Stimulated activated CD4-positive, alpha-beta T cell treated with anti-CD3 and anti-CD28 coated beads, Interleukin-12 subunit alpha, Interleukin-12 subunit beta, amount 100 ng/mL, for 48 hours (primary cell): ENCODE measurements around the gene ALDH9A1.
"Not testable (repeated sequence)": the region's sequence is repeated elsewhere in the genome, so short reads cannot be mapped to it uniquely, and the experiment has no call there.

ENCODE experiments used
- DNase-seq, 3 donors: peaks; one replicate each; pipeline ENCODE4 v3.0.0-alpha.2; 2020; ENCODE audit warnings: low read depth in 2 of 3, low spot score in 1 of 3

Gene ALDH9A1

DNA sequence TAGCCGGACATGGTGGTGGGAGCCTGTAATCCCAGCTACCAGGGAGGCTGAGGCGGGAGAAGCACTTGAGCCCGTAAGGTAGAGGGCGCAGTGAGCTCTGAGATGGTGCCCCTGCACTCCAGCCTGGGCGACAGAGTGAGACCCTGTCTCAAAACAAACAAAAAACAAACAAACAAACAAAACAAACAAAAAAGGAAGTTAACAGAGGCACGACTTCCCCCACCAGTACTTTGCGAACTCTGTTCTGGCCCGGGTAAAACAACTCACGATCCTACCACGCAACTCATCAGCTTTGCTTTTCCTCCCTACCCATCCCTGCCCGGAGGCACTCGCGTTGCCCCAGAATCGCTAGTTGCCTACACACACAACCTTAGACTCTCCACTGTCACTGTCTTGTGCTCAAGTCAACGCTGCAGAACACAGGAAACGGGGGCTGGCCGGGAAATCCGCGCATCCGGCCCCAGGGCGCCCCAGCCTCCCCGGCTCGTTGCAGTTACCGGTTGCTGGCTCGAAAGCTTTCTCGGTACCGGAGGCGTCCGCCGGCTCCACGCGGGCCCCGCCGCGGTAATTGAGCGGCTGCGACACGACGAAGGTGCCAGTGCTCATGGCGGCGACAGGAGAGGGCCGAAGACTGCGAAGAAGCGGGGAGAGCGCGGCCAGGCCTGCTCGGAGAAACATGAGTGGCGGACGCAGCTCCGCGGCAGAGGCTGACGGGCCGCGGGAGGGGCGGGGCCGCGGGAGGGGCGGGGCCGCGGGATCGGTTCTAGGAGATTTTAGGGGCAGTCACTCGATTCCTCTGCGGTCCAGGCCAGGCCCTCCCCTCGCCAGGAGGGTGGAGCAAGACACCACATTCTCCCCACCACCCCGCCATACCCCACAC lies at the start of gene ALDH9A1:
ALDH9A1 (minus strand) TSS at position 682 of the 880 bp plus-strand sequence; CDS start at position 678, 4 bp downstream.
- DNase-seq, result peak; percentile 77 to 91 (median 81)

GRCh38 chr1:165747632-165748447 lies 49.5 kb upstream of the ALDH9A1 start:
- DNase-seq, result no peak

DNA sequence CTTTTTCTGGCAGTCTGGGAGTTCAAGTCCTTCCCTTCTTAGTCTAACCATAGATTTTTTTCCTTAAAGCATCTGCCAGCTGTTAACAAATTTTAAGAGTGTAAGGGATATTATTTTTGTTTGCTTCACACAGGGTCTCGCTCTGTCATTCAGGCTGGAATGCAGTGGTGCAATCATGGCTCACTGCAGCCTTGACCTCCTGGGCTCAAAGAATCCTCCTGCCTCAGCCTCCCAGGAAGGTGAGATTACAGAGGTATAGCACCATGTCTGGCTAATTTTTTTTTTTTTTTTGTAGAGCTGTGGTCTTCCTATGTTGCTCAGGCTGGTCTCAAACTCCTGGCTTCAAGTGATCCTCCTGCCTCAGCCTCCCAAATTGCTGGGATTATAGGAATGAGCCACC lies 46.6 kb upstream of the ALDH9A1 start:
- not testable (repeated sequence) for DNase-seq

GRCh38 chr1:165742194-165742593 lies 43.8 kb upstream of the ALDH9A1 start:
- DNase-seq, result no peak

DNA sequence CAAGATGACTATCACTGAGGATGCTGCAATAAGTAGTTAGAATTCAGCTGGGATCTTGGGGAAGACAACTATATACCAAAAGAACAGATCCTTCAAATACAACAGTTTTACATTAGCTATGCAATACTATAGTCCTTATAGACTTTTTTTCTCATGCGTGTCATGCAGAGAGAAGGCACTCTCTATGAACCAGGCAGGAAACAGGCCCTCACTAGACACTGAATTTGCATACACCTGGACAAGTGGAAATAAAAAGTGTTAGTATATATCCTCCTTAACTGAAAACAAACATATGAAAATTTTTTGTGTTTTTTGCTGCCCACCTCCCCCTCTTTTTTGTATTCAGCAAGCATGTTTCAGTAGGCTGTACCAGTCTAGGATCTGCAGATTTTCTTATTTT lies 40.4 kb upstream of the ALDH9A1 start:
- DNase-seq, result no peak

DNA sequence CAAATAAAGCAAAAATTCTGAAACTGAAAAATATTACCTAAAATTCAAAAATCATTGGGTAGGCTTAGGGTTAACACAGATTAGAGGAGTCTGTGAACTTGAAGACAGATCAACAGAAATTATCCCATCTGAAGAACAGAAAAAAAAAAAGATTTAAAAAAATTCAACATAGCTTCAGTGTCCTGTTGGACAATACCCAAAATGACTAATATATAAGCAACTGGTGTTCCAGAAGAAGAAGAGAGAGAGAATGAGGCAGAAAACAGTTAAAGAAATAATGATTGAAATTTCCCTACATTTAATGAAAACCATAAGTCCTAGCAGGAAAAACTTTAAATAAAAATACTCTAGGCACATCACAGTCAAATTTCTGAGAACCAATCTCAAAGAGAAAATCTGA lies 38.8 kb upstream of the ALDH9A1 start:
- no peak for DNase-seq

GRCh38 chr1:165734906-165735305 lies 36.5 kb upstream of the ALDH9A1 start:
- DNase-seq, result no peak

- DNase-seq, result no peak
These were observed 28.5 kb upstream of the ALDH9A1 start for GRCh38 chr1:165726841-165727240.

DNA sequence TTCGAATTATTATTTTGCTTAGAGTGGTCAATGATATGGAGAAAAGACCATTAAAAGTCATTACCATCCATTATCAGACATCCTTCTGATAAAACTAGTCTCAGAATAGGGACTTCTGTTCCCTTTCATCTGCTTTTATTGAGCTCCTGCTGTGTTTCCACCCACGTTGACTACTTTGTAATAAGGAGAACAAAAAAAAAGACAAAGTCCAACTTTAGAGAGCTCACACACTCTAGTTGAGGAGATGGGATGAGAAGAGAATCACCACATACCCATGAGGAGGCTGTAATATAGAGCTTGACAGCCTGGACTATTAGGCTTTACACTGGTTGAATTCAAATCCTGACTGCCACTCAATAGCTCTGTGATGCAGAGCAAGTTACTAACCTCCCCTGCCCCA lies 27.8 kb upstream of the ALDH9A1 start:
- DNase-seq, result no peak

- DNase-seq, result peak in 2 of 3 donors; percentile 5 to 7
These were observed 19.7 kb upstream of the ALDH9A1 start for GRCh38 chr1:165717918-165718515.

GRCh38 chr1:165716265-165717051 lies 18.1 kb upstream of the ALDH9A1 start:
- not testable (repeated sequence) for DNase-seq

DNA sequence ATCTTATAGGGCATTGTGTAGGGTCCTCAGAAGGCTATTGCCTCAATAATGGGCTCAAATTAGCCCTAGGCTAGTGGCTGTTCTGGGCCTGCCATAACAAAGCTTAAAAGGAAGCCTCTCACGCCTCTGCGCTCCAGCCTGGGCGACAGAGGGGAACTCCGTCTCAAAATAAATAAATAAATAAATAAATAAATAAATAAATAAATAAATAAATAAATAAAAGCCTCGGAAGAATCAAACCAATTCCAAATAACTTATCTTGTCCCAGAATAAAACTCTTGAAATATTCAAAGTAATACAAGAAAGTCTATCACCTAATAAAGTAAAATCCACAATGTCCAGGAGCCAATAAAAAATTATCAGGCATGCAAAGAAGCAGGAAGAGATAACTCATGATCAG lies 14.4 kb upstream of the ALDH9A1 start:
- no peak for DNase-seq

DNA sequence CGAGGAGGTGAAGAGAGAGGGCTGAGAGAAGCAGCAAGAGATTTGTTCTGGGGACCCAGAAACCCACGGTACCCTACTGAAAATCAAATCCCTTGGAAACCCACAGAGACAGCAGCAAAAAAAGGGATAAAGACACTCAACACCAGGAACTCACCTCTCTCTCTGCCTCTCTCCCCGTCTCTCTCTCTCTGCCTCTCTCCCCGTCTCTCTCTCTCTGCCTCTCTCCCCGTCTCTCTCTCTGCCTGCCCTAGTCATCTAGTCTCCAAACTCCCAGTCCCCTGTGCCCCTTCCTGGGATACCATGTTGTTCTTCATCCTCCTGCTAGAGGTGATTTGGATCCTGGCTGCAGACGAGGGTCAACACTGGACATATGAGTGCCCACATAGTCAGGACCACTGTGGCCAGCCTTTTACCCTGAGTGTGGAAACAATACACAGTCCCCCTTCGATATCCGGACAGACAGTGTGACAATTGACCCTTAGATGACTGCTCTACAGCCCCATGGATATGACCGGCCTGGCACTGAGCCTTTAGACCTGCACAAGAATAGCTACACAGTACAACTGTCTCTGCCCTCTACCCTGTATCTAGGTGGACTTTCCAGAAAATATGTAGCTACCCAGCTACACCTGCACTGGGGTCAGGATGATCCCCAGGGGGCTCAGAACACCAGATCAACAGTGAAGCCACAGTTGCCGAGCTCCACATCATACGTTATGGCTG lies 9.8 kb upstream of the ALDH9A1 start:
- DNase-seq, result no peak

GRCh38 chr1:165703648-165704047 lies 5.3 kb upstream of the ALDH9A1 start:
- no peak for DNase-seq

- not testable (repeated sequence) for DNase-seq
These were observed 3.6 kb upstream of the ALDH9A1 start for GRCh38 chr1:165701922-165702321.

DNA sequence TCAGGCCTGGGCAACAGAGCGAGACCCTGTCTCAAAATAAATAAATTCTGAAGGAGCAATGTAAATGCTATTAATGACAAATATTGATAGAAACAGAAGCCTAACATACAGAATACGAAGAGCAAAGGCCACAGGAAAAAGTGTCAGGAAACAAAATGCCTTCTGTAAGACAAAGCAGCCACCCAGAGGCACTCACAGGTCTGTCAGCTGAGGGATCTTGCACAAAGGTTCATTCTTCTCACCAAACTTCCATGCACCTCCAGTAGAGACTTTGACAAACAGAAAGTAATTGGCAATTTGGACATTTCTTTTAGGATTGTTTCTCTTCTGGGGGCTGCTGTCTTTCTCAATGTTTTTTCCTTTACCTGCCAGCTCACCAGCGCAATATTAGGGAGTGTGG lies 1.2 kb upstream of the ALDH9A1 start:
- DNase-seq, result no peak

GRCh38 chr1:165698761-165699052 lies 345 bp upstream of the ALDH9A1 start:
- DNase-seq, result no peak

DNA sequence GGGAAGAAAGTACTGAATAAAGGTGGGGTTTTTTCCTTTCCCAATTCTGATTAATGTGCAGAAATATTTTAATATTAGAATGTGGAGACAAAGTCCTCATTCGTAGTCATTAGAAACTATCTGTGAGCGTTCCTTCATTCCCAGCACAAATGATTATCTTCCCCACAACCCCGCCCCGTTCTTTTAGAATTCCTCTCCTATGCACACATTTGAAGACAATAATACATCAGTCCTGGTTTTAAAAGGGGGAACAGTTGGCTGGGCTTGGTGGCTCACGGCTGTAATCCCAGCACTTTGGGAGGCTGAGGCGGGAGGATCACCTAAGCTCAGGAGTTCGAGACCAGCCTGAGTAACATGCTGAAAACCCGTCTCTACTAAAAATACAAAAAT lies 876 bp downstream of the ALDH9A1 start:
- no peak for DNase-seq

- no peak for DNase-seq
These were observed 1.7 kb downstream of the ALDH9A1 start for GRCh38 chr1:165696625-165697100.

DNA sequence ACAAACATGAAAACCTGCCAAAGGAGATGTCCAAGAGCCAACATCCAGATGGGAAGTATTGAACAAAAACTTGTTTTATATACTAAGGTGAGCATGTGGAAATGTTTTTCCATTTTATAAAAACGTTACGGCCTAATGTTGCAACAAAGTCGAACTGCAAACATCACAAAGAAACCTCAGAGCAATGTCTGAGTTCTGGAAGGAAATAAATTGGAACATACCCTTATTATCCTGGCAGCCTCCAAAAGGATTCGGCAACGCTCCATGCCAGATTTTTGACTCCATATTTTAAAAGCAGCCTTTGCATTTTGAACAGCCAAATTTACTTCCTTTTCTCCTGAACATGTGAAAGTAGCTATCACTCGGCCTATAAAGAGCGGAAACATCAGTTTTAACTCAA lies 3.3 kb downstream of the ALDH9A1 start:
- DNase-seq, result no peak
